Psoas muscle (tissue), 8 donors: ENCODE measurements around the gene SUSD6. TPM values are rescaled to one million over a fixed set of nuclear protein-coding genes. Genes with fewer than 3 reads are reported as not detected.

ENCODE experiments used
- ATAC-seq, 4 donors: fragments of 200-7000 bp; cut with Tn5 transposase; one replicate each; pipeline ENCODE4 v1.9.1; 2020; ENCODE audit warnings: moderate library complexity in 3 of 4, mild to moderate bottlenecking in 2 of 4
- DNase-seq, 2 donors: peaks; one replicate each; pipeline ENCODE4 v3.0.0-alpha.2; 2020
- H3K27ac ChIP-seq: fragments of 200-600 bp; one replicate; pipeline ENCODE4 v1.8.0; 2022
- H3K27me3 ChIP-seq, 3 donors: fragments of 200-600 bp in 1 of 3; one replicate each; pipeline versions ENCODE4 v1.6.1 to v1.8.0; 2013 to 2022; ENCODE audit warnings: low read length in 2 of 3, mild to moderate bottlenecking in 2 of 3, moderate library complexity in 1 of 3; ENCODE audit not compliant: insufficient read depth in 3 of 3
- H3K36me3 ChIP-seq, 2 donors: fragments of 200-600 bp in 1 of 2; one replicate each; pipeline versions ENCODE4 v1.6.1 to v1.8.0; 2013 to 2022; ENCODE audit warnings: low read depth in 1 of 2, mild to moderate bottlenecking in 1 of 2, moderate library complexity in 1 of 2; ENCODE audit not compliant: insufficient read depth in 1 of 2
- H3K4me1 ChIP-seq: fragments of 200-600 bp; one replicate; pipeline ENCODE4 v1.8.0; 2022
- H3K4me3 ChIP-seq: fragments of 200-600 bp; one replicate; pipeline ENCODE4 v1.8.0; 2022; ENCODE audit warnings: mild to moderate bottlenecking
- H3K9me3 ChIP-seq: fragments of 200-600 bp; one replicate; pipeline ENCODE4 v1.8.0; 2022
- WGBS, 3 donors: extraction: QIAGEN DNeasy Blood & Tissue Kit; methylation state at CpG; one replicate each; pipeline versions ENCODE4 v1.1.6 to v1.1.7; 2013; 5-methylcytosine and 5-hydroxymethylcytosine counted together
- intact Hi-C, 2 donors: fragments of 100-400 bp; cut with DNase I; formaldehyde crosslinking; loops; one replicate each; pipeline versions ENCODE4 v1.11.0 to v1.14.2; 2022
- polyA plus RNA-seq, 3 donors: library from polyadenylated mRNA; stranded (reverse); fragments of 200-250 nt; gene quantifications; one replicate each; pipeline ENCODE4 v1.2.3, GENCODE V29; 2013
- total RNA-seq, 4 donors: library from RNA; stranded (reverse); fragmentation: NEBNext Ultra II Directional in 2 of 4; extraction: Animal tissue kit (Norgen Biotek cat#: 25700) in 2 of 4; gene quantifications; one replicate each; pipeline versions ENCODE4 v1.2.1 to v1.2.4, GENCODE V29; 2021 to 2023
- TF ChIP-seq, protein P1 (sequence below): fragments of 200-600 bp; IDR thresholded peaks from one replicate; pipeline ENCODE4 v1.8.0; 2022; ENCODE audit warnings: antibody characterized with exemption
- donor health status: healthy with polysubstance abuse.
- donor health status: DM: no; HTN: no; CAD: no; lungs with moderate emphysema.
- donor health status: Bipolar disorder and iron deficiency.
- donor health status: healthy.
- donor health status: DM: yes; HTN: yes; CAD: no.
- donor health status: DM: no; HTN: no; CAD: no.
- donor health status: DM: no; HTN: no; CAD: no.
- donor health status: DM: yes; HTN: yes; CAD: no.

Gene SUSD6
- total and polyA plus RNA-seq, 7 donors: 6.9 to 23.4 (median 14.9) TPM

DNA sequence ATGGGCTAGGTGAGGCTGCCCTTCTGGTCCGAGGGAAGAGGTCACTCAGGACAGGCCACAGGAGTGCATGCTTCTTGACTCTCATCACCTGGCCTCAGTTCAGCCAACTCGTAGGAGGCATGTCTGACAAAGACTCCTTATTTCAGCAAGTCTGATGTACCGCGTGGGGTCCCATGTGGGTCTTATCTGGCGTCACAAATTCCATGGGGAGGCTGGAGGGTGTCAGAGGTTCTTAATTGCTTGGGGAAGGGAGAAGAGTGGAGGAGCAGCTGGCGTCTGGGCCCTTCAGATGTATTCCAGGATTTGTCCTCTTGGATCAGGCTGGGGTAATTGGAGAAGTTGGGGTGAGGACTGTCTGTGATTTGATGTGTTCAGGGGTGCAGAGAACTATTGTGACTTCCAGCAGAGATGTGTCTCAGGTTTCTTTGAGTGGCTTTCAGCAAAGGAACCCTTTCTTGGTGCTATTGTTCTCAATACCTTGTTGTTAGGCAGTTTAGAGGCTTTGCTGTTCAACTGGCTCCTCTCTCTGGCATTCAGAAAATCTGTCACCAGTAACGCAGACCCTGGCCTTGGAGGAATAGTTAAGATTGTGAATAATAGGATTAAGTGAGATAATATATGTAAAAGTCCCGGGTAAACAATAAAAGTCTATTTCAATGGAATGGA, 60.1 kb downstream of the SUSD6 start:
- H3K27me3 ChIP-seq: no peaks in the 10 kb centered on the region
- WGBS, 3 donors: 51 to 74% (median 58%) methylated on average over 8 of the region's 8 CpGs
- H3K4me3 ChIP-seq: no peak overlapping the region
- H3K4me1 ChIP-seq: peaks cover 77% of the 10 kb centered on the region
- ATAC-seq (no peak), DNase-seq (no peak)
- TF ChIP-seq, protein P1, sequence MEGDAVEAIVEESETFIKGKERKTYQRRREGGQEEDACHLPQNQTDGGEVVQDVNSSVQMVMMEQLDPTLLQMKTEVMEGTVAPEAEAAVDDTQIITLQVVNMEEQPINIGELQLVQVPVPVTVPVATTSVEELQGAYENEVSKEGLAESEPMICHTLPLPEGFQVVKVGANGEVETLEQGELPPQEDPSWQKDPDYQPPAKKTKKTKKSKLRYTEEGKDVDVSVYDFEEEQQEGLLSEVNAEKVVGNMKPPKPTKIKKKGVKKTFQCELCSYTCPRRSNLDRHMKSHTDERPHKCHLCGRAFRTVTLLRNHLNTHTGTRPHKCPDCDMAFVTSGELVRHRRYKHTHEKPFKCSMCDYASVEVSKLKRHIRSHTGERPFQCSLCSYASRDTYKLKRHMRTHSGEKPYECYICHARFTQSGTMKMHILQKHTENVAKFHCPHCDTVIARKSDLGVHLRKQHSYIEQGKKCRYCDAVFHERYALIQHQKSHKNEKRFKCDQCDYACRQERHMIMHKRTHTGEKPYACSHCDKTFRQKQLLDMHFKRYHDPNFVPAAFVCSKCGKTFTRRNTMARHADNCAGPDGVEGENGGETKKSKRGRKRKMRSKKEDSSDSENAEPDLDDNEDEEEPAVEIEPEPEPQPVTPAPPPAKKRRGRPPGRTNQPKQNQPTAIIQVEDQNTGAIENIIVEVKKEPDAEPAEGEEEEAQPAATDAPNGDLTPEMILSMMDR: no peak
- H3K36me3 ChIP-seq: no peaks in the 10 kb centered on the region
- H3K27ac ChIP-seq: no peak overlapping the region
- intact Hi-C loops: loop anchor here in 1 of 2 donors (5.0 kb wide), 1 partner anchor 44 kb away; no protein-coding TSS in a partner anchor
- no peaks in the 10 kb centered on the region for H3K9me3 ChIP-seq

DNA sequence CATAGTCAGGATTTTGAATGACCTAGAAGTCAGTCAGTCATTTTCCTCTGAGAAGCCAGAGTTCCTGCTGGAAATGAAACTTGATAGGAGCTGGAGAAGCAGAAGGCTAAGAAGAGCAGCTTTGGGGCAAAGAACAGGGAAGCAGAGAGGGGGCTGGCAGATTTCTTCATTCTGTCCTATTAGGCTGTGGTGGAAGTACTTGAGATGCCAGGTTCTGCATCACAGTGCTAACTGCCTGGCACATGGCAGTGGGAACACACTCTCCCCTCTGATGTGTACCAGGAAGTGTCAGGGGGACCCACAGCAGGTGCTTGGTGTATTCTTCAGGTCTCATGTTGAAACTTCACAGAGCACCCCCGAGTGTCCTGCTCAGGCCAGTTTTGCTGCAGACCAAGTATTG, 61.0 kb downstream of the SUSD6 start:
- H3K27me3 ChIP-seq: no peaks in the 10 kb centered on the region
- intact Hi-C loops: loop anchor here in 1 of 2 donors (5.0 kb wide), 1 partner anchor 45 kb away; no protein-coding TSS in a partner anchor
- H3K4me1 ChIP-seq: peaks cover 72% of the 10 kb centered on the region
- TF ChIP-seq, protein P1: no peak
- WGBS, 3 donors: 48 to 83% (median 71%) methylated on average over 1 of the region's 1 CpG
- DNase-seq (no peak), ATAC-seq (peak in 1 of 4 donors; percentile 10)
- no peaks in the 10 kb centered on the region for H3K36me3 ChIP-seq
- H3K9me3 ChIP-seq: no peaks in the 10 kb centered on the region
- no peak overlapping the region for H3K4me3 ChIP-seq
- no peak overlapping the region for H3K27ac ChIP-seq

DNA sequence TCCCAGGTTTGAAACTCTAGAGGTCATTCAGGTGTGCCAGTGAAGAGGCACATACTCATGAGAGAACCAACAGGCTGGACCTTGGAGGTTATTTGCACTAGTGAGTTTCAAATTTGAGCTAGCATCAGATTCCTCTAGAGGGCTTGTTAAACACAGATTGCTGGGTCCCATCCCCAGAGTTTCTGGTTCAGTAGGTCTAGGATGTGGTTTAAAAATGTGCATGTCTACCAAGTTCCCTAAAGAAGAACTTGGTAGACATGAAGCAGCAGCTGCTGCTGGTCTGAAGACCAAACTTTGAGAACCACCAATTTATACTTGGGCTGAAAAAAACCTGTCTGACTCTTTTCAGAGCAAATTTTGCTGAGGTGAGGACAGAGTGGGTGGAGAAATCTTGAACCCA, 61.7 kb downstream of the SUSD6 start:
- Histone ChIP-seq H3K27me3 (no peaks in the 10 kb centered on the region), H3K36me3 (no peaks in the 10 kb centered on the region), H3K9me3 (no peaks in the 10 kb centered on the region), H3K4me1 (peaks cover 72% of the 10 kb centered on the region), H3K27ac (peak overlapping the region; percentile 34), H3K4me3 (no peak overlapping the region)
- ATAC-seq (no peak), DNase-seq (no peak)
- intact Hi-C loops: loop anchor here in 1 of 2 donors (5.0 kb wide), 1 partner anchor 46 kb away; no protein-coding TSS in a partner anchor
- TF ChIP-seq, protein P1: no peak

DNA sequence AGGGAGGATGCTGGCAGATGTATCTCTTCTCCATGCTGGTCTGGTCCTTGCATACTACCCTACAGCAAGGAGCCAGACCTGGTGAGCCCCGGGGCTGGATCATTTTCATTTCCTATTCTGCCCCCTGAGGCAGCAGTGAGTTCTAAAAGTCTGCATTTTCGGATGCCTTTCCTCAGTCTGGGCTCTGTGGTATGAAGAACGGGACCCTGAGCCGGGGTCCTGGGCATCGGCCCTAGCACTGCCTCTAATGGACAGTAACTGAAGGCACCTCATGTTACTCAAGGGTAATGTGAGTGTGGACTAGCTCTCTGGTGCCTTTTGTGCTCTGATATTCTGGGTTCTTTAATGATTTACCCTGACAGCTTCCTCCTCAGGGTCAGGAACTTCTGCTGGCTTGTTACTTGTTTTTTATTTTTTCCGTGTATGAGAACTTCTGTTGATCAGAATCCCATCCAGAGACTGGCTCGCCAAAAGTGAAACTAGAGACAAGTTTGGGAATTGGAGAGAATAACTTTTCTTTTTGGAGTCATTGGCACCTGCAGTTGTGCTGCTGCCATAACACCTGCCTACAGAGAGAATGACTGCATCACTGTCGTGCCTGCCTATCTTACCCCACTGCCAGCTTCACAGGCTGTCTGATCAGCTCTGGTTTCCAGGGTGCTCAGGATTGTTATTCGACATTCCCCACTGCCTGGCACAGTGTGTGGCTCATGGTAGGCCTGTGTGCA, 62.3 kb downstream of the SUSD6 start:
- ATAC-seq (peak; percentile 52 to 66 (median 58)), DNase-seq (no peak)
- no peaks in the 10 kb centered on the region for H3K27me3 ChIP-seq
- no peaks in the 10 kb centered on the region for H3K36me3 ChIP-seq
- peaks cover 72% of the 10 kb centered on the region for H3K4me1 ChIP-seq
- 13 to 23% (median 14%) methylated on average over 9 of the region's 9 CpGs for WGBS, 3 donors
- TF ChIP-seq, protein P1: peak; percentile 4
- H3K27ac ChIP-seq: peak overlapping the region; percentile 34
- intact Hi-C loops: loop anchor here in 1 of 2 donors (5.0 kb wide), 1 partner anchor 46 kb away; no protein-coding TSS in a partner anchor
- no peaks in the 10 kb centered on the region for H3K9me3 ChIP-seq
- H3K4me3 ChIP-seq: no peak overlapping the region
